ENCODE results near the gene SYT12. TPM values are rescaled to one million over a fixed set of nuclear protein-coding genes. Genes with fewer than 3 reads are reported as not detected.
"Not testable (repeated sequence)": the region's sequence is repeated elsewhere in the genome, so short reads cannot be mapped to it uniquely, and the experiment has no call there.

Gene SYT12
- total RNA-seq, 2 donors from 2014 or later: 0.78 TPM; not detected in 1

DNA sequence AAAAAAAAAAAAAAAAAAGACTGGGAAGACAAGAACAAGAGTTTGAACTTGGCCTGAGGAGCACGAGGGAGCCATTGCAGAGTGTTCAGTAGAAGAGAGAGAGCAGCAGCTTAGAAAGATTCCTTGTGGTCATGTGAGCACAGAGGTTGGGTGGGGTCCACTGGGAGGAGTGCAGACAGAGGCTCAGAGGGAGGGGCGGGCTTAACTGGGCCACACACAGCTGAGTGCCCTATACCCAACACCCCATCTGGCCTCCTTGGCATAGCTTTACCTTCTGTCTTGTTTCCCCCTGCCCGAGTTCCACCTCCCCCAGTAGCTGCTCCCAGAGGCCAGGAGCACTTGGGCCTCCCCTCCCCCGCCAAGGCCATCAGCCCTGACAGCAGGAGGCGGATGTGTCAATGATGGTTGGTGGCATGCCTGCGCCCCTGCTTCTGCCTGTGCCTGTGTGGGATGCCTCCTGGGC is 35.7 kb upstream of the SYT12 start:
- no peak overlapping the region for H3K27ac ChIP-seq
- ATAC-seq (no peak), DNase-seq (peak in 2 of 4 donors; percentile 10 to 15)
- H3K9me3 ChIP-seq: no peaks in the 10 kb centered on the region
- H3K27me3 ChIP-seq: no peaks in the 10 kb centered on the region
- H3K4me3 ChIP-seq: no peak overlapping the region
- no peak for TF ChIP-seq POLR2A (IDR thresholded peaks at IDR 0.05)
- TF ChIP-seq, protein P1, sequence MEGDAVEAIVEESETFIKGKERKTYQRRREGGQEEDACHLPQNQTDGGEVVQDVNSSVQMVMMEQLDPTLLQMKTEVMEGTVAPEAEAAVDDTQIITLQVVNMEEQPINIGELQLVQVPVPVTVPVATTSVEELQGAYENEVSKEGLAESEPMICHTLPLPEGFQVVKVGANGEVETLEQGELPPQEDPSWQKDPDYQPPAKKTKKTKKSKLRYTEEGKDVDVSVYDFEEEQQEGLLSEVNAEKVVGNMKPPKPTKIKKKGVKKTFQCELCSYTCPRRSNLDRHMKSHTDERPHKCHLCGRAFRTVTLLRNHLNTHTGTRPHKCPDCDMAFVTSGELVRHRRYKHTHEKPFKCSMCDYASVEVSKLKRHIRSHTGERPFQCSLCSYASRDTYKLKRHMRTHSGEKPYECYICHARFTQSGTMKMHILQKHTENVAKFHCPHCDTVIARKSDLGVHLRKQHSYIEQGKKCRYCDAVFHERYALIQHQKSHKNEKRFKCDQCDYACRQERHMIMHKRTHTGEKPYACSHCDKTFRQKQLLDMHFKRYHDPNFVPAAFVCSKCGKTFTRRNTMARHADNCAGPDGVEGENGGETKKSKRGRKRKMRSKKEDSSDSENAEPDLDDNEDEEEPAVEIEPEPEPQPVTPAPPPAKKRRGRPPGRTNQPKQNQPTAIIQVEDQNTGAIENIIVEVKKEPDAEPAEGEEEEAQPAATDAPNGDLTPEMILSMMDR (IDR thresholded peaks at IDR 0.05): no peak
- 86 to 92% methylated on average over 6 of the region's 6 CpGs for WGBS, 2 donors
- peaks cover 27% of the 10 kb centered on the region for H3K4me1 ChIP-seq
- intact Hi-C loops (cut with DNase I): no loop called here
- no peaks in the 10 kb centered on the region for H3K36me3 ChIP-seq (replicated peaks in 1 of 2; ENCODE audit: insufficient read depth in 1 of 2, low read depth in 2 of 2)

DNA sequence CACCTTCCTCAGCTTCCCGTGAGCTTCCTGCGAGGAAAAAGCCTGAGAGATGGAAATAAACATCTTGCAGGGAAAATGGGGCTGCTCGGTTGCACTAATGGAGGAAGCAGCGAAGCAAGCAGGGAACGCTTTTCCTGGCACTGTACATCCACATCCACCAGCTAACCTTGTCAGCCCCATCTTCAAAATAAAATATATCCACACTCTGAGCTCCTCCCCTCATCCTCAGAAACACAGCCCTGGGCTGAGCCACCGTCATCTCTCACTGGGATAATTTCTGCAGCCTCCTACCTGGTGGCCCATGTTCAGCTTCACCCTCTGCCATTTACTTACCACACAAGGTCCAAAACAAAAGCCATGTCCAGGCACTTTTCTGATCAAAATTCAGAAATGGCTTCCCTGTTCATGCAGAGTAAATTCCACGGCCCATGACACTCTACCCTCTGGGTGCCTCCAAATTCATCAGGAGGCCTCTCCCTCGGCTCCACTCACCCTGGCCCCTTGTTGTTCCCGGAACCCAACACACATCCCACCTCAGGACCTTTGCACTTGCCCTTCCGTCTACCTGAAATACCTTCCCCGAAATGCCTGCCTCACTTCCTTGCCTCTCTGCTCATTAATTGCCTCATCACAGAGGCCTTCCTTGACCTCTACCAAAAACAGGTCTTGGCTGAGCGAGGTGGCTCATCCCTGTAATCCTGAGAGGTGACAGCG is 34.9 kb upstream of the SYT12 start:
- intact Hi-C loops (cut with DNase I): no loop called here
- 89 to 92% methylated on average over 13 of the region's 13 CpGs for WGBS, 2 donors
- TF ChIP-seq, protein P1 (IDR thresholded peaks at IDR 0.05): no peak
- TF ChIP-seq POLR2A (IDR thresholded peaks at IDR 0.05): no peak

DNA sequence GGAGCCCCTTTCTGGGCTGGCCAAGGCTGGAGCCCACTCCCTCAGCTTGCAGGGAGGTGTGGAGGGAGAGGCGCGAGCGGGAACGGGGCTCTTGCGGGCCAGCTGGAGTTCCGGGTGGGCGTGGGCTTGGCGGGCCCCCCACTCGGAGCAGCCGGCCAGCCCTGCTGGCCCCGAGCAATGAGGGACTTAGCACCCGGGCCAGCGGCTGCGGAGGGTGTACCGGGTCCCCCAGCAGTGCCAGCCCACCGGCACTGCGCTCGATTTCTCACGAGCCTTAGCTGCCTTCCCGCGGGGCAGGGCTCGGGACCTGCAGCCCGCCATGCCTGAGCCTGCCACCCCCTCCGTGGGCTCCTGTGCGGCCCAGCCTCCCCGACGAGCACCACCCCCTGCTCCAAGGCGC is 34.2 kb upstream of the SYT12 start:
- H3K4me3 ChIP-seq; H3K27ac ChIP-seq; H3K27me3 ChIP-seq; H3K9me3 ChIP-seq; intact Hi-C loops (cut with DNase I); ATAC-seq; DNase-seq; H3K36me3 ChIP-seq (replicated peaks in 1 of 2; ENCODE audit: insufficient read depth in 1 of 2, low read depth in 2 of 2): not testable (repeated sequence)
- WGBS, 2 donors: 96 to 97% methylated on average over 7 to 9 of the region's 28 CpGs
- peaks cover 27% of the 10 kb centered on the region for H3K4me1 ChIP-seq

More for the DNA sequence above, 34.9 kb upstream of the SYT12 start:
- Histone ChIP-seq H3K36me3 (replicated peaks in 1 of 2; ENCODE audit: insufficient read depth in 1 of 2, low read depth in 2 of 2) (no peaks in the 10 kb centered on the region), H3K27ac (no peak overlapping the region), H3K4me1 (peaks cover 27% of the 10 kb centered on the region), H3K27me3 (no peaks in the 10 kb centered on the region), H3K4me3 (no peak overlapping the region), H3K9me3 (no peaks in the 10 kb centered on the region)
- ATAC-seq (no peak), DNase-seq (no peak)

DNA sequence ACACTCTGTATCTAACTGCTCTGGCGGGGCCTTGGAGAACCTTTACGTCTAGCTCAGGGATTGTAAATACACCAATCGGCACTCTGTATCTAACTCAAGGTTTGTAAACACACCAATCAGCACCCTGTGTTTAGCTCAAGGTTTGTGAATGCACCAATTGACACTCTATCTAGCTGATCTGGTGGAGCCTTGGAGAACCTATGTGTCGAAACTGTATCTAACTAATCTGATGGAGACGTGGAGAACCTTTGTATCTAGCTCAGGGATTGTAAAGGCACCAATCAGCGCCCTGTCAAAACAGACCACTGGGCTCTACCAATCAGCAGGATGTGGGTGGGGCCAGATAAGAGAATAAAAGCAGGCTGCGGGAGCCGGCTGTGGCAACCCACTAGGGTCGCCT is 33.6 kb upstream of the SYT12 start:
- ATAC-seq; H3K9me3 ChIP-seq; DNase-seq; H3K36me3 ChIP-seq (replicated peaks in 1 of 2; ENCODE audit: insufficient read depth in 1 of 2, low read depth in 2 of 2); H3K4me3 ChIP-seq; H3K27me3 ChIP-seq; H3K27ac ChIP-seq; intact Hi-C loops (cut with DNase I): not testable (repeated sequence)
- peaks cover 21% of the 10 kb centered on the region for H3K4me1 ChIP-seq
- 70 to 71% methylated on average over 9 of the region's 9 CpGs for WGBS, 2 donors

DNA sequence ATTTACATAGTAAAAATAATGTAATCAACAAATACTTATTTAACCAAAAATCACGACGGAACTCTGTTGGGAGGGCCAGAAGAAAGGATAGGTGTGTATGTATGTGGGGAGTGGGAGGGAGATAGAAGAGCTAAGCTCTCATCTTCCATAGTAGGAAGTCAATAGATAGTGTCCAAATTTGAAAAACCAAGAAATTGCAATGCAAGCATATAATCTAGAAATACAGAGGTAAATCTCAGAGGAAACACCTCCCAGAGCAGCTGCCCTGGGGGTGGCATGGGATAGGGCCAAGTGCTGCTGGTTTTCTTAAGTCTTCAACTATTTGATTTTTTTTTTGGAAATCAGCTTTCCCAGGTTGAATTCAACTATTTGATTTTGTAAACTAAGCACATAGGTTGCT is 30.9 kb upstream of the SYT12 start:
- no peak overlapping the region for H3K27ac ChIP-seq
- TF ChIP-seq POLR2A (IDR thresholded peaks at IDR 0.05): no peak
- TF ChIP-seq, protein P1 (IDR thresholded peaks at IDR 0.05): no peak
- no peaks in the 10 kb centered on the region for H3K36me3 ChIP-seq (replicated peaks in 1 of 2; ENCODE audit: insufficient read depth in 1 of 2, low read depth in 2 of 2)
- intact Hi-C loops (cut with DNase I): no loop called here
- WGBS, 2 donors: 27 to 37% methylated on average over 2 of the region's 2 CpGs
- no peaks in the 10 kb centered on the region for H3K4me1 ChIP-seq
- no peak for DNase-seq
- H3K9me3 ChIP-seq: no peaks in the 10 kb centered on the region
- no peaks in the 10 kb centered on the region for H3K27me3 ChIP-seq
- no peak for ATAC-seq
- H3K4me3 ChIP-seq: no peak overlapping the region

All from body of pancreas (tissue), 4 donors.